Stimulated activated CD4-positive, alpha-beta T cell treated with anti-CD3 and anti-CD28 coated beads, Interleukin-1b, Interleukin-23, amount 100 ng/mL, for 48 hours (primary cell): ENCODE measurements around the gene CD44.

Source experiments
- DNase-seq: peaks from one replicate; pipeline ENCODE4 v3.0.0-alpha.2; 2020

Gene CD44

DNA sequence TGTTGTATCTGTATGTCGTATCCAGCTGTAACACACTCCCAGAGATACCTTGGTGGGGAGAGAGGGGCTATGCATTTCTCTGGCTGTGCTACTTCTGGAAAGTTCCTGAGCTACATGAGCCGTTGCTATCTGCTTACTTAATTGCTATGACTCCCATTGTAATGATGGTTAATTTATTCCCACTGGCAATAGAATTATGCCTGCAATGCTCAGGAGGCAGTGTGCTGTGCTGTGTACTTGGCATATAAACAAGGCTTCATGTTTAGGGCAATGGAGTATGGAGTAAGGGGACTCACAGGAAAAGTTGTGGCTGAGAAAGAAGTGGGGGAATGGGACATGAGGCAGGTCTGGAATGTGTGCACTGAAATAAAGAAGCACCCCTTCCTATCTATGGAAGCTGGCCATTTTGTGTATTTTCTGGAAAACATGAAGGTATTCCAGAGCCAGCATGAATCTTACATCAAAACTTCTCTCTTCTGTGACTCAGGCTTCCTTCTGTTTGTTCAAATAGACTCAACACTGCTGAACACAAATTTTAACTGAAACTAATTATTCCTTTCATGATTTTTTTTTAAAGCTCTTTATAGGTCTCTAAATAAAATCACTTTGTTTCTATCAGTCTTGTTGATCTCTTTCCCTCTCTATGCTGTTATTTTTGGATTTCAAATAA is 40.6 kb downstream of the CD44 start:
- DNase-seq: no peak

DNA sequence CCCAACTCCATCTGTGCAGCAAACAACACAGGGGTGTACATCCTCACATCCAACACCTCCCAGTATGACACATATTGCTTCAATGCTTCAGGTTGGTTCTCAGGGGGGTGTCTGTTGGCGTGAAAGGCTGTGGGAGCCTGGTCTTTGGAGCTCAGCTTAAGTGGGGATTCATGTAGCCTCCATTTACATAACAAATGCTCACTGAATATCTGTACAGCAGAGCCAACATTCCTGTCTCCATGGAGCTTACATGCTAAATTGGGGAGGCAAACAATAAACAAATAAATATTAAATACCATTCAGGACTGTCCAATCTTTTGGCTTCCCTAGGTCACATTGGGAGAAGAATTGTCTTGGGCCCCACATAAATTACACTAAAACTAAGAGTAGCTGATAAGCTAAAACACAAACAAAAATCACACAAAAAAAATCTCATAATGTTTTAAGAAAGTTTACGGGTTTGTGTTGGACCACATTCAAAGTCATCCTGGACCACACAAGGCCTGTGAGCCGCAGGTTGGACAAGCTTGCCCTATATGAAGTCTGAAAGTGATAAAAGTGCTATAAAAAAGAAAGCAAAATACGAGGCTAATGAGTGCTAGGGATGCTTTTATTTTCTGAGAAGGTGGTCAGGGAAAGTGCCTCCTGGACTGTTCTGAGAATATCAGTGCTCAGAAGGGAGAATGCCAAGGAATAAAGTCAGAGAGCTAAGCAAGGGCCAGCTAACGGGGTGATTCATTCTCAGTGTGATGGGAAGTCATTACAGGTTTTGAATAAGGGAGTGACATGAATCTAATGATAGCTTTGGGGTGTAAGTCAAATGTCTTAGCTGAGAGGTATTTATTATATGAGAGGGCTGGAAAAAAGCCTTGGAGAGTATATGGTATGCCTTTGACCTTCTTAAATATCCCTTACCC is 41.6 kb downstream of the CD44 start:
- no peak for DNase-seq

DNA sequence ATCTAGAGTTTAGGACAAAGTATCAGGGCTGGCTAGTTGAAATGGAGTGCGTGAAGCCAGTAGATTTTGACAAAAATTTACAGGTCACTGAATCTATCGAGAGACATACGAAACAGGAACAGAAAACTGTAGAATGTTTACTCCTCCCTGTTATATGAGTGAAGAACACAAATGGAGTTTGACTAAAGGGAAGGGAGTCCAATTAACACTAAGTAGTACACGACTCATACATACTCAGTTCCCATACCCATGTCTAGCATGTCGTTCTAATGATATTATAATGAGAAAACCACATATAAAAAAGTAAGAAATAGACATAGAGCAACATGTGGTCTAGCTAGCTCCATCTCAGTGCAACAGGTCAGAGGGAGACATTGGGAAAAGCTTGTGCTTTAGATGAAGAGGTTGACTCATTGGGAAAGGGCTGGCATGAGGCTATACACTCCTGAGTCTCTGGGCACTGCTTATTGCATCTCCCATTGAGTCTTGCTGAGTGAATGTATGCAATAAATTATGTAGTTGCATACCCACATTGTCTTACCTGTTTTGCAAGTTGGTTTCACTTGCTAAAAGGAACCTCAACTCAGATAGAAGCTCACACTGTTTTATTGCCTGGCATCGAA is 43.5 kb downstream of the CD44 start:
- DNase-seq: no peak

DNA sequence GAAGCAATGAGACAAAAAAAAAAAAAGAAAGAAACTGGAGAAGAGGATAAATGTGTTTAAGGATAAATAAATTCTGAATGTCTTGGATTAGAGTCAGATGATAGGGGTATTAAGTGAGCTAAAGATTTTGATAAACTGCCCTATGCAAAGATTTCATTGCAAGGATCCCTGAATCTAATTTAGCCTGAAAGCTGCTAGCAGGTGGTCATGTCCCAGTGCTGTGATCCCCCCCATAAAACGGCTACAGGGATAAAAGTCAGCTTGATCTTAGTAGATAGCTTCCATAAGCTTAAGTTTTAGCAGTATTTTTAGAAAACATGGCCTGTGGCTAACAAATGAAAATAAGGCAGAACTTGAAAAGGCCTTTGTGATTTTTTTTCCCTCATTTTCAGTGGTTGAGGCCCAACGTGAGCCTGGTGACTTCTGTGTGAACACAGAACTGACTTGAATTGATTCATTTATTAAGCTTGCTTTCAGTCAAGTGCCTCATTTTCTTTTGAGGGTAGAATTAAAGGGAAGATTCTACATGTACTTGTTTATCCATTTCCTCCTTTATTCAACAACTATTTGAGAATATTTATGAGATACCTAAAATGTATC is 44.5 kb downstream of the CD44 start:
- no peak for DNase-seq

DNA sequence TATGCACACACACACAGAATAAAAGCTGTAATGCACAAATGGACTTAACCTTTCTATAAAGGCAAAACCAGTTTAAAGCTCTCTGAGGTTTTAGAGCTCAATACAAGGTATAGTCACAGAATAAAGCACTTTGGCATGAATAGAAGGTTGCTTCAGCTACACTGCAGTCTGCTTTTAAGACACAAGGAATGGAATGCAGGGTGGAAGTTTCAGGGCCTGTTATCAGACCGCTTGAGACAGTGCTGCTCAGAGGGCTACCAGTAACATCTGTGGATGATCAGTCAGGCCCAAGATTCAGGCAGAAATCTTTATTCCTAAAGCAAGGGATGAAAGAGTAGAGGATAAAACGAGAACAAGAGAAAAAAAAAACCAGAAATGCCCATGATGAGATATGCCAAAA is 46.7 kb downstream of the CD44 start:
- no peak for DNase-seq

DNA sequence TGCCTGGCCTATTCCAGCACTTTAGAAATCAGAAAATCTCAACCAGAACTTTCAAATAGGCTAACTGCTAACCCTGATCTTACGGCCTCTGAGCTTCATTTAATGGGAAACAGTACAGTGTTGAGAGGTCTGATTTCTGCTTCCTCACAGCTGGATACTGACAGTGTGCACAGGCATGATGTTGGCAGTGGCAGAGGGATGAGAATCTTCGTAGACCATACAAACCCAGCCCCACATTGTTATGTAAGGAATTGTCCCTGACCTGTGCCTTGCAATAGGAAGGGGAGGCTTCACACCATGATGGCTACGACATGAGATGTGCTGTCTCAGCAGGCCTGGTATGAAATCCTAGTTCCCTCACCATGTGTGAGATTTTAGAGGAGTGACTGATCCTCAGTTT is 49.0 kb downstream of the CD44 start:
- DNase-seq: no peak

DNA sequence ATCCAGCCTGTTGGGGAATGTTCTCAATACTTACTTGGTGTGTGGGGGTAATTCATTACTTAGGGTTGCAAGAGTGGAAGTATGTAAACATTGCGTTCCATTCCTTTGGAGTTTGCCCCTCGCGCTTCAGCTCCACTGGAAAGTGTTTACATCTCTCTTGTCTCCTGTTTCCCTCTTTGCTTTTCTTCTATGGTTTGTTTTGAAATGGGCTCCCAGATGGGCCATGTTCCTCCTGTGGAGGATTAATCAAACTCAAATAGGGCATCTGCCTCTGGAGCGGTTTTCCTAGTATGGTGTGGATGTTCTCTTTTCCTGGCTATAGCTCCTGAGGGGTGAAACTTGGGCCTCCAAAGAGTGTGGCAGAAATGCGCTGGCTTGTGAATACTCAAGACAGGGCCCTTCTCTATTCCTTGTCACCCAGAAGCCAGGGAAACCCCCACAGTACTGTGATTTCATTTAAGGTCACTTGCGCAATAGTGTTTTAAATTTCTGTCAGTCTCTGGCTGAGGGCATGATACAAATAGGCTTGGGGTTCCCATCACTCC is 51.9 kb downstream of the CD44 start:
- DNase-seq: no peak

DNA sequence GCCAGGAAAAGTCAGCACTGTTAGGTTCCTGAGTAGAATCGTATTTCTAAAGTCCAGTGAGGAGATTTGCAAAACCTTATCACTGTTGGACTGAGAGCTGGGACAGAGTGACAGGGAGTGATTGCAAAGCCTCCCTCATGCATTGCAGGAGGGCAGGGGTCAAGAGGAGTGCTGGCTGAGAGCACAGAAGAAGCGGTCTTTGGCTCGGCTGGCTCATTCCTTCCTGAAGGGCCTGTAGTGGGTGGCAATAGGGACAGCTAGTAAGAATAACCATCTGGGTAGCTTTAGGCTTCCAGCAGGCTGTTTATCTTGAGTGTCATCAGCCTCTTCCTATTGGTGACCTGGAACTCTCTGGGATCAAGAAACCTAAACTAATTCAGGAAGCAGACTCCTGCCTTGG is 53.4 kb downstream of the CD44 start:
- no peak for DNase-seq

DNA sequence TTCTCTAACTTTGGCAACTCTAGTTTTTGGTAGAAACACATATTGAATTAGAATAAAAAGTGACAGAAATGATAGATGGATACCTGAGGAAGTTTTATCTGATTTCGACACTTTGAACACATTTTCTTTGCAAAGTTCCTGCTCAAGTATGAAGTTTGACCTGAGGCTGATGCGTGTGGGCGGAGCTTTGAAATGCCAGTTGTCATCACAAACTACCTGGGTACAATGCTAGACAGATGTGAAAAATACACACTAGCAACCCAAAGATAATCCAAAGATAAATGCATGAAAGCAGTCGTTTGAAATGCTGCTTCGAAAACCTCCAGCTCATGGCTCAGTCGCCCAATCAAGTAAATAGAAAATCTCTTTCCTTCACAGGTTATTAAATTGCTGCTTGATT is 54.8 kb downstream of the CD44 start:
- no peak for DNase-seq

DNA sequence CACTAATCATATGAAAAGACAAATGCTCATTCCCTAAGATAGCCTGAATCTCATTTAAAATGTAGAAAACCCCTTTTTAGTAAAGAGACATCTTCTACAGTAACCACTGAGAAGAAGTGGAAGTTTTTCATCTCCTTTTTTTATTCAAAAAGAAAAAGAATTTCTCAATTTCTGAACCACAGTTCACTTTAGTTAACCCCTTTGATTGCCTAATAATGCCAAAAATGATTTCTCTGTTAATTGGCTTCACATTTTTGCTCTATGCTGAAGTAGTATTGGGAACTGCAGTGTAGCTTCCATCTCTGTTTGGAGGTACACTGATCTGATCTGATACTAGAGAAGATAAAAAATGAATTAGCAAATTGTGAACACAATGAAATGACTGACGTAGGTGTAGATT is 58.3 kb downstream of the CD44 start:
- DNase-seq: no peak

DNA sequence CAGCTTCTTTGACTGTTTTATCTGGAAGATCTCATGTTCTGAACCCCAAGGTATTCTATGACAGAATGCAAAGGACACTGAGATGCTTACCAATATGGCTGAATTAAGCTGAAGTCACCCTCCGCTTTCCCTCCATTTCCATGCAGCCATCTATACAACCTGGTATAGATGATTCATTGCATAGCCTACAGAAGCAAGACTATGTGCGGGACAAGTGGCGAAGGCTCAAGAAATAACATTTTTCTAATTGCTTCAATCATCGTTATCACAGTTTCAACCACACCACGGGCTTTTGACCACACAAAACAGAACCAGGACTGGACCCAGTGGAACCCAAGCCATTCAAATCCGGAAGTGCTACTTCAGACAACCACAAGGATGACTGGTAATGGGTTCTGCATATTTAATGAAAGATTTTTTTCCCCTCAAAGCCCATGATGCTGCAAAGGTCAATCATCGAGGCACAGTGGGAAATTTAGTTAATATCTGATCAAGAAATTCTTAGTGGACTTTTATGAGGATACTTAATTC is 61.9 kb downstream of the CD44 start:
- DNase-seq: no peak

DNA sequence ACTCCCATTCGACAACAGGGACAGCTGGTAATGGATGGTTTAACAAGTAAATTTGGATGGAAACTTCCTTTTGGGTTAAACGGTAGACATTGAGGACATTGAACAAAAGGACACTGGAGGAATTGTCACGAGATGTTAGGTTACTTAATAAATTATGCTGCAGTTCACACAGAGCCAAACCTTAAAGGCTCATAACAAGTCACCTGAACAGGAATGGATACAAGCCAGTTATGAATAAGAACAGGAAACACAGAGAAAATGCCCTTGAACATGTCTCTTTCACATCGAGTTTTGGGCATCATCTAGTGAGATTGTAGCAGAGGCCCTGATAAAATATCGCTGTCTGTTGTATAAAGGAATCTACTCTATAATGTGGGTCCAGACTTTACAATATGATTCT is 65.6 kb downstream of the CD44 start:
- DNase-seq: no peak

DNA sequence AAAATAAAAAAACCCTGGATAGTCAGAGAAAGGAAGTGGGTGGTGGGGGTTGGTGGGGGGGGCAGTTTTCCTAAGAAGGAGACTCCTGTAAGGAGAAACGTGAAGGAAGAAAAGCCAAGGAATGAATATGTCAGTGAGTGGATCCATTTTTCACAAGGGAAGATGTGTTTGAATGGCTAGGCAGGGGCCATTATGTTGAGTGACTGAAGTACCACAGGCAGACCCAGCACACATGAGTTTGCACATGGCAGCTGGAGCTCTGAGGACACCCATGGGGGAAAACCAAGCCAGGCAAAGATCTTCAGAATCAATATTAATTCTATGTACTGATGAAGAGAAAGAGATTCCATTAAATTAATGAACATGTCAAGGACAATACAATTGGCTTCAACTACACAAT is 67.6 kb downstream of the CD44 start:
- no peak for DNase-seq

DNA sequence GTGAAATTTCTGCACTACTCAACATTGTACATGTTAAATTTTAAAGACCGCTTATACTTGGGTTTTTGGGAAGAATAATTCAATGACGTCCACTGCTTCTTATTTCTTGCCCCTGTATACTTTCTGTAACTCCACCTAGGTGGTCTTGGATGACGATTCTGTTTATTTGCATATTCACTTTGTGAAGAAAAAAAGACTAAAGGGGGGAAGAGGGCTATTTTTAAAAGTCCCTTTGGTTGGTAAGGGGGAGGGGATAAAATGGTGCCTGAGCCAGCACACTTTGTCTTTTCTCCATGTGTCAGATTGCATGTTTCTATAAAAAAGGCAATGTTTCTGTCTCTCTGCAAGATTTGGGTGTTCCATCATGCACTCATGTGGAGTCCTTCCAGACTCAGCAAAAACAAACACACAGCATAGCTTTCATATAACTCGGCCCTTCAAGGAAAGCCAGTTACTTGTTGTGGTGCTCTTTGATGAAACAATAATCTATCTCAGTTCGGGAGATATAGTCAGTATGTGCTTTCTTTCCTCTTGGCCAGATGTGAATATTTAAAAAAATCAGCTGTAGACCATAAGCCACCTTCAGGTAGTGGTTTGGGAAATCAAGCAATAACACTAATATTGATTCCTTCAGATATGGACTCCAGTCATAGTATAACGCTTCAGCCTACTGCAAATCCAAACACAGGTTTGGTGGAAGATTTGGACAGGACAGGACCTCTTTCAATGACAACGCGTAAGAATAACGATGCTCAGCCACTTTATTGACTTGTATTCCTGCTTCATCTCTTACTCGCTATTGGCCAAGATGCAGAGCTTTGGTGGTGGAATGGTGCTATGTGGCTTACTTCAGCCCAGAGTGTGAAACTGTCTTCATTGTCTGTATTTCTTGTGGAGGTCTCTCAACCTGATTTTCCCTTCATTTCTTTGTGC is 68.8 kb downstream of the CD44 start:
- no peak for DNase-seq

DNA sequence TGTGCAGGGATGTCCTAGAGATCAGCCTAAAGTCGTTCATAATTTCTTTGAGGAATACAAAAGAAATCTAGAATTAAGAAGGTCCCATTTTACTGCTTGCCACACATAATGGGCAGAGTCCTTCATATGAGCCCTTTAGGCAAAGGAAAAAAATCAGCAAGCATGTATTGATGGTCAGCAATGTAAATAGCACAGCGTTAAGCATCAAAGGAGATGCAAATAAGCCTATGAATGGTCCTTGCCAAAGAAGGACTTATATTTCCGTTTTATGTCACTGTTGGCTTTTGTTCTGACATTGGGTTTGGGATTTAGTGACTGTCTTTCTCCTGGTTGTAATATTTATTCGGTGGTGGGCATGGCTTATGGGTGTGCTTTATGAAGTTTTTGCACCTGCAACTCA is 69.8 kb downstream of the CD44 start:
- no peak for DNase-seq

DNA sequence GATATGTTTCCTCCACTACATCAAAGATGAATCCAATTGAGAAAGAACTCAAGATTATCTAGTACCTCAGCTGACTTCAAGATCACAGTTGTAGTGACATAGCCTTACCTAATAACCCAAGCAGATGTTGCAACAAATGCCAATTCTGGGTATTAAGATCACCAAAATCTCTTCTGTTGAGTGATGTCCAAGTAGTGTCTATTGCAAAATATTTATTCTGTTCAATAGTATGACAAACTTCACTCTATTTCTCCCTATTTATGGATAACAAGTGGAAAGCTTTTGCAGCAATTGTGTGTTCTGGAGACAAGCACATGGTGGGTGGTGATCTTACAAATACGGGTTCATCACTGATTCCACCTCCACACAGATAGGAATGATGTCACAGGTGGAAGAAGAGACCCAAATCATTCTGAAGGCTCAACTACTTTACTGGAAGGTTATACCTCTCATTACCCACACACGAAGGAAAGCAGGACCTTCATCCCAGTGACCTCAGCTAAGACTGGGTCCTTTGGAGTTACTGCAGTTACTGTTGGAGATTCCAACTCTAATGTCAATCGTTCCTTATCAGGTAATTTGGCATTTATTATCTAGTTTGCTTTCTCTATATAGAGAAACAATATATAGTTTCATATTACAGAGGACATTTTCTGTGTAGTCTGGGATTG is 72.0 kb downstream of the CD44 start:
- no peak for DNase-seq

DNA sequence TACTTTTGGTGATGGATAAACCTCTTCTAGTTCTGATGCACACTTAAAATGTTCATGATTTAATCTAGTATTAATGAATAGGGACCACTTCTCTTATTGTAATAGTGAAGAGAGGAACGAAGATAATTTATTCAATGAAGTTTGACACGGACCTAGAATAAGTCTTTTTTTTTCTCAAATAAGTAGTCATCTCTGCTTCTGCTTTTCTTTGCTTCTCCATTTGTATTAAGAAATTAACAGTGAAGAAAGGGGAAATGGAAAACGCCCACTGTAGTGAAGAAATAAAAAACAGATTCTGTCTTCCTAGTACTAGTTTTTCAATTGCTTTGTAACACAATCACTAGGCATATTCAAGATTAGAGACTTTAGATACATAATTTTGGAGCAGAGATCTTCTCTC is 73.0 kb downstream of the CD44 start:
- DNase-seq: no peak

DNA sequence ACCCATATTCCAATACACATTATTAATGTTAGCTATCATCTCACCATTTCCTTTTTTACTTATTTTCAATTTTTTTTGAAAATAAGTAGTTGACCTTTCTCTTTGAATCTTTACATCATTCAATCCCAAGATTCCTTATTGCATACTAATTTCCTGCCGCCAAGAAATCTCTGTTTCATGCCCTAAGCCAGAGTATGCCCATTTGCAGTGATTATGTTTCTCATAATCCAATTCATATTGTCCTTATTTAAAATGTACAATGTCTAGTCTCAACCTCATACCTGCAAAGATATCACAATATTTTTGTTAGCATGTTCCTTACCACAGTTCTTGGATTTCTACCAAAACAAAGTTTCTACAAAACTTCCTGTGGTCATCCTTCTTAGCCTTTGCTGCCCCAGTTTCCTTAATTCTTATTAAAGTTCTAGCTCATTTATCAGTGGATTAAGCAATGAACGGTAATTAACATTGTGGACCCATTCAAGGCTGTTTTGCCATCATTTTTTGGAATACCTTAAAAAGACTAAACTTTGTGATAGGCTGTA is 75.3 kb downstream of the CD44 start:
- DNase-seq: no peak

DNA sequence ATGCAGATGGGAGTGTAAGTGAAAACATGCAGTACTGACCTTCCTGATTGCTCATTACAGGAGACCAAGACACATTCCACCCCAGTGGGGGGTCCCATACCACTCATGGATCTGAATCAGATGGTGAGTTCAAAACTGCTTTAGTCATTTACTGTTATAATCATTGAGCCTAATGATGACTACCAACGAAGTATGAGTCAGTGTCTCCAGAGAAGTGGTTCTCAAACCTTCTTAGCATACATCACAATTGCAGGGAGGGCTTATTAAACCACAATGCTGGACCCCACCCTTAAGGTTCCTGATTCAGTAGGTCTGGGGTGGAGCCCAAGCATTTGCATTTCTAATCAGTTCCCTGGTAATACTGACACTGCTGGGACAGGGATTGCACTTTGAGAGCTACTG is 75.8 kb downstream of the CD44 start:
- DNase-seq: peak; percentile 74

DNA sequence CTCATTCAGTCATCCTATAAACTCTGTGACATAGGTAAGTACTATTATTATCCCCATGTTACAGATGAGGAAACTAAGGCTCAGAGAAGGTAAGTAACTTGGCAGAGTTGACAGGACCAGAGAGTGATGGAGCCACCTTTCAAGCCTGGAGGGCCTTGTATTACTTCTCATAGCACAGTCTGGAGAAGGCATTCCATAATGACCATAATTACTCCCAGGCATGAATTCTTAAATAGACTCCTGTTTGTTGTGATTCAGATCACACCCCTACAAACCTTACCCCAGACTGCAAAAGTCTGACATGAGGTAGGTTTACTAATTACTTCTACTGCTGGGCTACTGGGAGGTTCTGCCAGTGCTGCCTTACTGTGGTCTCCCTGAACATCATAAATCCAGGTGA is 77.0 kb downstream of the CD44 start:
- no peak for DNase-seq
